ENCODE data around the gene C9orf78.

The C9orf78 gene

DNA sequence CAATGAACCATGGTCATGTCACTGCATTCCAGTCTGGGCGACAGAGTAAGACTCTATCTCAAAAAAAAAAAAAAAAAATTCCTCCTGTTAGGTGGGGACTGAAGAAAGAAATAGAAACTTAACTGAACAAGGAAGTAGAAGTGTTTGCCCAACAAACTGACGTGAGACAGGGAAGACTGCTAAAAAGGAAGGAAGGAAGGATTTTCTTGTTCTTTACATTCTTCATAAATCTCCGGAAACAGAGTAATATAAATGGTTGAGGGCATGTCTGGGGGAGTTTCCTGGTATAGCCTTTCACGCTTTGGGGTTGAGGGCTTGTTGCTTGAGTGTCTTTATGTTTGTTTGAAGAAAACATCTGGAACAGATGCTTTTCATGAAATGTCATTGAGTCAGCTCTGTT is 29.0 kb downstream of the C9orf78 start:
- TF ChIP-seq TCF12 (IDR thresholded peaks at IDR 0.05; ENCODE audit: low read depth) (no peak), CREB1 (IDR thresholded peaks at IDR 0.05; ENCODE audit: low read depth) (no peak), NFIC (IDR thresholded peaks at IDR 0.05) (no peak), EP300 (IDR thresholded peaks at IDR 0.05; ENCODE audit: borderline replicate concordance) (no peak), RAD21 (IDR thresholded peaks at IDR 0.05; ENCODE audit: low read depth) (no peak), CEBPB (IDR thresholded peaks at IDR 0.05) (no peak), EGR1 (IDR thresholded peaks at IDR 0.05) (no peak), TEAD4 (IDR thresholded peaks at IDR 0.05) (no peak), FOXM1 (IDR thresholded peaks at IDR 0.05; ENCODE audit: borderline replicate concordance, low read depth) (no peak), TAF1 (IDR thresholded peaks at IDR 0.05; ENCODE audit: low read depth) (no peak), YY1 (IDR thresholded peaks at IDR 0.05; ENCODE audit: low read depth) (no peak), ZBTB7A (IDR thresholded peaks at IDR 0.05; ENCODE audit: low read depth) (no peak)
- TF ChIP-seq, protein P1, sequence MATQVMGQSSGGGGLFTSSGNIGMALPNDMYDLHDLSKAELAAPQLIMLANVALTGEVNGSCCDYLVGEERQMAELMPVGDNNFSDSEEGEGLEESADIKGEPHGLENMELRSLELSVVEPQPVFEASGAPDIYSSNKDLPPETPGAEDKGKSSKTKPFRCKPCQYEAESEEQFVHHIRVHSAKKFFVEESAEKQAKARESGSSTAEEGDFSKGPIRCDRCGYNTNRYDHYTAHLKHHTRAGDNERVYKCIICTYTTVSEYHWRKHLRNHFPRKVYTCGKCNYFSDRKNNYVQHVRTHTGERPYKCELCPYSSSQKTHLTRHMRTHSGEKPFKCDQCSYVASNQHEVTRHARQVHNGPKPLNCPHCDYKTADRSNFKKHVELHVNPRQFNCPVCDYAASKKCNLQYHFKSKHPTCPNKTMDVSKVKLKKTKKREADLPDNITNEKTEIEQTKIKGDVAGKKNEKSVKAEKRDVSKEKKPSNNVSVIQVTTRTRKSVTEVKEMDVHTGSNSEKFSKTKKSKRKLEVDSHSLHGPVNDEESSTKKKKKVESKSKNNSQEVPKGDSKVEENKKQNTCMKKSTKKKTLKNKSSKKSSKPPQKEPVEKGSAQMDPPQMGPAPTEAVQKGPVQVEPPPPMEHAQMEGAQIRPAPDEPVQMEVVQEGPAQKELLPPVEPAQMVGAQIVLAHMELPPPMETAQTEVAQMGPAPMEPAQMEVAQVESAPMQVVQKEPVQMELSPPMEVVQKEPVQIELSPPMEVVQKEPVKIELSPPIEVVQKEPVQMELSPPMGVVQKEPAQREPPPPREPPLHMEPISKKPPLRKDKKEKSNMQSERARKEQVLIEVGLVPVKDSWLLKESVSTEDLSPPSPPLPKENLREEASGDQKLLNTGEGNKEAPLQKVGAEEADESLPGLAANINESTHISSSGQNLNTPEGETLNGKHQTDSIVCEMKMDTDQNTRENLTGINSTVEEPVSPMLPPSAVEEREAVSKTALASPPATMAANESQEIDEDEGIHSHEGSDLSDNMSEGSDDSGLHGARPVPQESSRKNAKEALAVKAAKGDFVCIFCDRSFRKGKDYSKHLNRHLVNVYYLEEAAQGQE (IDR thresholded peaks at IDR 0.05; ENCODE audit: low read depth) = no peak
- TF ChIP-seq, protein P2, sequence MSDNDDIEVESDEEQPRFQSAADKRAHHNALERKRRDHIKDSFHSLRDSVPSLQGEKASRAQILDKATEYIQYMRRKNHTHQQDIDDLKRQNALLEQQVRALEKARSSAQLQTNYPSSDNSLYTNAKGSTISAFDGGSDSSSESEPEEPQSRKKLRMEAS (IDR thresholded peaks at IDR 0.05) = no peak
- TF ChIP-seq, protein P3, sequence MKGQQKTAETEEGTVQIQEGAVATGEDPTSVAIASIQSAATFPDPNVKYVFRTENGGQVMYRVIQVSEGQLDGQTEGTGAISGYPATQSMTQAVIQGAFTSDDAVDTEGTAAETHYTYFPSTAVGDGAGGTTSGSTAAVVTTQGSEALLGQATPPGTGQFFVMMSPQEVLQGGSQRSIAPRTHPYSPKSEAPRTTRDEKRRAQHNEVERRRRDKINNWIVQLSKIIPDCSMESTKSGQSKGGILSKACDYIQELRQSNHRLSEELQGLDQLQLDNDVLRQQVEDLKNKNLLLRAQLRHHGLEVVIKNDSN (IDR thresholded peaks at IDR 0.05) = no peak

DNA sequence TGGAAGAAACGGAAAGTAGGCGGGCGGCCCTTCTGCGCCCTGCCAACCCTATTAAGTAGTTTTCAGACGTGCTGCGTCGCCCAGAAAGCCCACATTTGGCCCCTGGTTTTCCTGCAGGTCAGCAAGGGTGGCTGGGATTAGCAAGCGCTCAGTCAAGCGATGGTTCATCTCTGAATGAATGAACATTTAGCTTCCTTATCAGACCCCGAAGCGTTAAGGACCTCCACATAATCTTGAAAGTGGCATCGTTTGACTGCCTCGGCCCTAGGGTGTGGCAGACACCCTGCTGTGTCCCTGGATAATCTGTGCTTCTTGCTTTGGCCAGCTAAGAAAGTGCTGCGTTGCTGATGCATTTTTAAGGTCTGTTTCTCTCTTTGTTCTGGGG is 31.4 kb downstream of the C9orf78 start:
- TF ChIP-seq, protein P2 (IDR thresholded peaks at IDR 0.05) = no peak
- TF ChIP-seq YY1 (IDR thresholded peaks at IDR 0.05; ENCODE audit: low read depth) (no peak), TAF1 (IDR thresholded peaks at IDR 0.05; ENCODE audit: low read depth) (no peak), FOXM1 (IDR thresholded peaks at IDR 0.05; ENCODE audit: borderline replicate concordance, low read depth) (no peak), NFIC (IDR thresholded peaks at IDR 0.05) (no peak), CEBPB (IDR thresholded peaks at IDR 0.05) (no peak), ZBTB7A (IDR thresholded peaks at IDR 0.05; ENCODE audit: low read depth) (no peak), TCF12 (IDR thresholded peaks at IDR 0.05; ENCODE audit: low read depth) (no peak), EP300 (IDR thresholded peaks at IDR 0.05; ENCODE audit: borderline replicate concordance) (no peak), TEAD4 (IDR thresholded peaks at IDR 0.05) (no peak)
- TF ChIP-seq, protein P1 (IDR thresholded peaks at IDR 0.05; ENCODE audit: low read depth) = no peak
- TF ChIP-seq, protein P3 (IDR thresholded peaks at IDR 0.05) = no peak

DNA sequence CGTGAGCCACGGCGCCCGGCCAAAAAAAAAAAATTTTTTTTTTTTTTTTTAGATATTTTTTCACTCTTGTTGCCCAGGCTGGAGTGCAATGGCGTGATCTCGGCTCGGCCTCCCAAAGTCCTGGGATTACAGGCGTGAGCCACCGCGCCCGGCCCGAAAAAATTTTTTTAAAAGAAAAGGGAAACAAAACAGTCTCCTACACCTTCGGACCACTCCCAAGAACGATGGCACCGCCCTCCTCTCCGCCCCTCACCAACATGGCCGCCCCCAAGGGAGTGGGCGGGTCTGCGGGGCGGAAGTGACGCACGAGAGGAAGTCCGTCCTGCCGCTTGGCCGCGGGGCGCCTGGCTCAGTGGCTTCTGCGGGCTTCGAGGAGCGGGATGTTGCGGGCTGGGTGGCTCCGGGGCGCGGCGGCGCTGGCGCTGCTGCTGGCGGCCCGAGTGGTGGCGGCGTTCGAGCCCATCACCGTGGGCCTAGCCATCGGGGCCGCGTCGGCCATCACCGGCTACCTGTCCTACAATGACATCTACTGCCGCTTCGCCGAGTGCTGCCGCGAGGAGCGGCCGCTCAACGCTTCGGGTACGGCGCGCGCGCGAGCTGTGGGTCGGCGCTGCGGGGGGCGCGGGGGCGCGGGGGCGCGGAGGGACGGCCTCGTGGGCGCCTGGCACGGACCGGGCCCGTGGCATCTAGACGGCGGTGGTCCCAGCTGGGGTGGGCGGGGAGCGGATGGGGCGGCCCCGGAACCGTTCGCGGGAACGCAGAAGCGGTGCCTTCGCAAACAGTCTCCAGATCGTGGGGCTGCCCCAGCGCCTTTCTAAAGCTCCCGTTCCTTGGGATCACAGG is 32.0 kb downstream of the C9orf78 start, which contains the start of gene TOR1B:
Gene TOR1B, plus strand, starts transcription at position 352 of the 843 bp plus-strand sequence. Its CDS starts 29 bp downstream, at position 381.
- no peak for TF ChIP-seq CEBPB (IDR thresholded peaks at IDR 0.05)
- peak; percentile 90 for TF ChIP-seq EGR1 (IDR thresholded peaks at IDR 0.05)
- peak; percentile 27; the same call in 1 of the 2 replicates for TF ChIP-seq EP300 (IDR thresholded peaks at IDR 0.05; ENCODE audit: borderline replicate concordance)
- 0 out of 2 replicates have a peak, but pooled peaks have one; percentile 5 for TF ChIP-seq TEAD4 (IDR thresholded peaks at IDR 0.05)
- peak; percentile 81 for TF ChIP-seq TAF1 (IDR thresholded peaks at IDR 0.05; ENCODE audit: low read depth)
- TF ChIP-seq NFIC (IDR thresholded peaks at IDR 0.05) = peak; percentile 17; the same call in 1 of the 2 replicates
- TF ChIP-seq FOXM1 (IDR thresholded peaks at IDR 0.05; ENCODE audit: borderline replicate concordance, low read depth) = no peak
- TF ChIP-seq, protein P2 (IDR thresholded peaks at IDR 0.05) = peak; percentile 71
- TF ChIP-seq, protein P3 (IDR thresholded peaks at IDR 0.05) = no peak
- TF ChIP-seq, protein P1 (IDR thresholded peaks at IDR 0.05; ENCODE audit: low read depth) = no peak
- TF ChIP-seq CREB1 (IDR thresholded peaks at IDR 0.05; ENCODE audit: low read depth) = peak; percentile 78
- TF ChIP-seq YY1 (IDR thresholded peaks at IDR 0.05; ENCODE audit: low read depth) = peak; percentile 98
- TF ChIP-seq ZBTB7A (IDR thresholded peaks at IDR 0.05; ENCODE audit: low read depth) = no peak
- TF ChIP-seq RAD21 (IDR thresholded peaks at IDR 0.05; ENCODE audit: low read depth) = no peak
- TF ChIP-seq TCF12 (IDR thresholded peaks at IDR 0.05; ENCODE audit: low read depth) = no peak

Data from Ishikawa (cell line).